Measurements from ENCODE around the gene NUPR1.

GRCh38 chr16:28495098-28495793 lies 43.5 kb downstream of the NUPR1 start:
- no peak for TF ChIP-seq CTCF (conservative IDR thresholded peaks at IDR 0.05; ENCODE audit: low read depth, low read length)
- no peak for TF ChIP-seq EZH2 (IDR thresholded peaks at IDR 0.05; ENCODE audit: borderline replicate concordance, low read depth, low read length, poor library complexity, severe bottlenecking)
